ENCODE results near the gene ZNF346. TPM values are rescaled to one million over a fixed set of nuclear protein-coding genes. Genes with fewer than 3 reads are reported as not detected.

The ZNF346 gene
- total RNA-seq, 4 donors from 2014 or later: 14.4 to 22.9 (median 18.5) TPM

- Histone ChIP-seq H3K36me3 (peaks cover 0 to 7% (median 2%) of the 10 kb centered on the region in 4 donors), H3K9me3 (no peaks in the 10 kb centered on the region), H3K4me3 (peak overlapping the region; percentile 68 to 97 (median 72)), H3K27me3 (no peaks in the 10 kb centered on the region), H3K27ac (replicated peaks in 1 of 4) (peak overlapping the region; percentile 81 to 92 (median 87)), H3K4me1 (peaks cover 19 to 41% (median 25%) of the 10 kb centered on the region in 4 donors)
- intact Hi-C loops (cut with DNase I): no loop called here
- TF ChIP-seq EP300 (IDR thresholded peaks at IDR 0.05) (no peak), POLR2AphosphoS5 (IDR thresholded peaks at IDR 0.05) (no peak), POLR2A (IDR thresholded peaks at IDR 0.05; ENCODE audit: low read depth) (no peak)
- TF ChIP-seq, protein P1, sequence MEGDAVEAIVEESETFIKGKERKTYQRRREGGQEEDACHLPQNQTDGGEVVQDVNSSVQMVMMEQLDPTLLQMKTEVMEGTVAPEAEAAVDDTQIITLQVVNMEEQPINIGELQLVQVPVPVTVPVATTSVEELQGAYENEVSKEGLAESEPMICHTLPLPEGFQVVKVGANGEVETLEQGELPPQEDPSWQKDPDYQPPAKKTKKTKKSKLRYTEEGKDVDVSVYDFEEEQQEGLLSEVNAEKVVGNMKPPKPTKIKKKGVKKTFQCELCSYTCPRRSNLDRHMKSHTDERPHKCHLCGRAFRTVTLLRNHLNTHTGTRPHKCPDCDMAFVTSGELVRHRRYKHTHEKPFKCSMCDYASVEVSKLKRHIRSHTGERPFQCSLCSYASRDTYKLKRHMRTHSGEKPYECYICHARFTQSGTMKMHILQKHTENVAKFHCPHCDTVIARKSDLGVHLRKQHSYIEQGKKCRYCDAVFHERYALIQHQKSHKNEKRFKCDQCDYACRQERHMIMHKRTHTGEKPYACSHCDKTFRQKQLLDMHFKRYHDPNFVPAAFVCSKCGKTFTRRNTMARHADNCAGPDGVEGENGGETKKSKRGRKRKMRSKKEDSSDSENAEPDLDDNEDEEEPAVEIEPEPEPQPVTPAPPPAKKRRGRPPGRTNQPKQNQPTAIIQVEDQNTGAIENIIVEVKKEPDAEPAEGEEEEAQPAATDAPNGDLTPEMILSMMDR (IDR thresholded peaks at IDR 0.05): no peak
- no peak for DNase-seq (ENCODE audit: extremely low spot score)
- WGBS: 33% methylated on average over 6 of the region's 6 CpGs
Observed at GRCh38 chr5:177023303-177023664, 788 bp downstream of the ZNF346 start.

GRCh38 chr5:177024559-177024958 lies 2.1 kb downstream of the ZNF346 start:
- intact Hi-C loops (cut with DNase I): no loop called here
- peaks cover 0 to 7% (median 3%) of the 10 kb centered on the region in 4 donors for H3K36me3 ChIP-seq
- no peaks in the 10 kb centered on the region for H3K9me3 ChIP-seq
- no peak overlapping the region for H3K4me3 ChIP-seq
- peak overlapping the region in 3 of 4 donors; percentile 1 to 7 (median 2) for H3K27ac ChIP-seq (replicated peaks in 1 of 4)
- WGBS: 100% methylated on average over 1 of the region's 1 CpG
- DNase-seq (ENCODE audit: extremely low spot score): no peak
- peaks cover 19 to 41% (median 25%) of the 10 kb centered on the region in 4 donors for H3K4me1 ChIP-seq
- H3K27me3 ChIP-seq: no peaks in the 10 kb centered on the region
- TF ChIP-seq, protein P1 (IDR thresholded peaks at IDR 0.05): no peak
- TF ChIP-seq POLR2AphosphoS5 (IDR thresholded peaks at IDR 0.05): no peak
- TF ChIP-seq POLR2A (IDR thresholded peaks at IDR 0.05; ENCODE audit: low read depth): no peak
- TF ChIP-seq EP300 (IDR thresholded peaks at IDR 0.05): no peak

GRCh38 chr5:177025101-177025601 lies 2.7 kb downstream of the ZNF346 start:
- peak overlapping the region in 3 of 4 donors; percentile 1 to 7 (median 2) for H3K27ac ChIP-seq (replicated peaks in 1 of 4)
- no peak overlapping the region for H3K4me3 ChIP-seq
- H3K4me1 ChIP-seq: peaks cover 19 to 41% (median 25%) of the 10 kb centered on the region in 4 donors
- DNase-seq (ENCODE audit: extremely low spot score): no peak
- TF ChIP-seq EP300 (IDR thresholded peaks at IDR 0.05) (no peak), POLR2AphosphoS5 (IDR thresholded peaks at IDR 0.05) (peak in 1 of 2 donors; percentile 39), POLR2A (IDR thresholded peaks at IDR 0.05; ENCODE audit: low read depth) (no peak)
- TF ChIP-seq, protein P1 (IDR thresholded peaks at IDR 0.05): no peak
- H3K36me3 ChIP-seq: peaks cover 0 to 7% (median 4%) of the 10 kb centered on the region in 4 donors
- no peaks in the 10 kb centered on the region for H3K27me3 ChIP-seq
- no peaks in the 10 kb centered on the region for H3K9me3 ChIP-seq
- intact Hi-C loops (cut with DNase I): no loop called here
- 71% methylated on average over 3 of the region's 3 CpGs for WGBS

DNA sequence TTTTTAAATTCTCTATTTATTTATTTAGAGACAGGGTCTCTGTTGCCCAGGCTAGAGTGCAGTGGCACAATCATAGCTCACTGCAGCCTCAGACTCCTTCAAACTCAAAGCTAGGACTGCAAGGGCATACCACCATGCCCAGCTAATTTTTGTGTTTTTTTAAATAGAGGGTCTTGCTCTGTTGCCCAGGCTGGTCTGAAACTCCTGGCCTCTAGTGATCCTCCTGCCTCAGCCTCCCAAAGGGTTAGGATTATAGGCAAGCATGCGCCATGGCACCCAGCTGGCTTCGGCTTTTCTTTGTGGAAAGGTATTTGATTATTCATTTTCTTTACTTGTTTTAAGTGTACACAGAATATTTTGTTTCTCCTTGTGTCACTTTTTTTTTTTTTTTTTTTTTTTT lies 5.2 kb downstream of the ZNF346 start:
- Histone ChIP-seq H3K27ac (replicated peaks in 1 of 4) (no peak overlapping the region), H3K4me3 (no peak overlapping the region), H3K27me3 (no peaks in the 10 kb centered on the region), H3K4me1 (peaks cover 11 to 29% (median 18%) of the 10 kb centered on the region in 4 donors), H3K36me3 (peaks cover 0 to 14% (median 6%) of the 10 kb centered on the region in 4 donors), H3K9me3 (peaks cover 0 to 8% (median 3%) of the 10 kb centered on the region in 4 donors)
- 94% methylated on average over 2 of the region's 2 CpGs for WGBS
- intact Hi-C loops (cut with DNase I): no loop called here
- no peak for DNase-seq (ENCODE audit: extremely low spot score)
- no peak for TF ChIP-seq POLR2A (IDR thresholded peaks at IDR 0.05; ENCODE audit: low read depth)
- TF ChIP-seq EP300 (IDR thresholded peaks at IDR 0.05): no peak
- no peak for TF ChIP-seq POLR2AphosphoS5 (IDR thresholded peaks at IDR 0.05)
- TF ChIP-seq, protein P1 (IDR thresholded peaks at IDR 0.05): no peak
